ENCODE measurements around the gene RFNG. TPM values are rescaled to one million over a fixed set of nuclear protein-coding genes. Genes with fewer than 3 reads are reported as not detected.

Gene RFNG
- total and polyA plus RNA-seq, 2 donors from 2014 or later = 29.8 to 47.3 TPM

DNA sequence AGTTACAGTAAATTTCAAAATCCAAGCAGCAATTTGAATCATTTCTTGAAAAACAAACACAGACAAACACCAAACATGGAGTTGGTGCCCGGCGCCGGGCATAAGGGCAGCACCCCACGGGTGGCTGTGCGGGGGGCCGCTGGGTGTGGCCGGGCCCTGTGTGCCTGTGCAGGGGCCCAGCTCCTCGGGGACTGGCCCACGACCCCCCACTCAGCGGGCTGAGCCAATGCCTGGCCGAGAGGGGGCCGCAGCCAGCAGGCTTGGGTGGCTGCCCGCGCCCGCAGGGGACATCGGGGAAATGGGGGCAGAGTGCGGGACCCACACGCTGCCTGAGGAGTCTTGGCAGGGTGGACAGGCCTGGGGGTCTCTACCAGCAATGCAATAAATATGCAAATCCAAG lies 26.8 kb upstream of the RFNG start:
- DNase-seq = no peak

DNA sequence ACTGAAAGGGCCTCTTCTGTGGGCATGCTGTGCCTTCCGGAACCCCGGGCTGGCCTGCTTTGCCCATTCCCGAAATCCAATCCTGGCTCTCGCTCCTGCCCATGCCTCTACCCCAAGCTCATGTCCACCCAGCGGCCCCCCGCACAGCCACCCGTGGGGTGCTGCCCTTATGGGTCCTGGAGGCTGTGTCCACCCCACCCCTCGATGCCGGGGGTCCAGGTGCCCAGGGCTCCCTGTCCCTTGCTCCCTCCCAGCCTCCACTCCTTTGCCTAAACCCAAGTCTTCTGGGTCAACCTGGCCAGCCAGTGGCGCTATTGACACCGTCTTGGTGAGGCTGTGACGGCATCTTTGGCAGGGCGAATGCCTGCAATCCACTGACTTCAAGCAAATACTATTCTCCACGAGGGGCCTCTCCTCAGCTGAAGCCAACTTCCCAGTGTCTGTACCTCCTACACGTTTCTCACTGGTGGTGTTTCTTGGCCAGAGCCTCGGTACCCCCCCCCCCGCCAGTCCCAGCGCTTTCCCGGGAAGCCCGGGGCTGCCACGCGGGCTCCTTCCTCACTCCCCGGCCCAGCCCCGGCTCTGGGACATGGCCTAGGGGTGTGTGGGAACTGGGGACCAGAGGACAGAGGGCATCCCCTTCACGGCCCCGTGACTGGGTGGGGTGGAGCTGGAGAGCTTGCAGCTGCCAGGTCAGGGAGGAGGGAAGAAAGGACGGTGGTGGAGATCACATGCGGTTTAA lies 26.2 kb upstream of the RFNG start:
- DNase-seq (no peak), FAIRE-seq (no peak)
- TF ChIP-seq CTCF (IDR thresholded peaks at IDR 0.05; ENCODE audit: borderline replicate concordance, extremely low read depth, insufficient read depth) = no peak
- Histone ChIP-seq H3K4me3 (ENCODE audit: low read length in 3 of 3) (no peak overlapping the region), H3K36me3 (ENCODE audit: control insufficient read depth in 2 of 3, insufficient read depth in 3 of 3, low read length in 3 of 3) (peaks cover 0 to 2% (median 2%) of the 10 kb centered on the region in 3 donors), H3K9me3 (ENCODE audit: control insufficient read depth in 2 of 3, insufficient read depth in 1 of 3, low read length in 3 of 3) (no peaks in the 10 kb centered on the region), H3K27ac (ENCODE audit: low read depth in 2 of 2, low read length in 2 of 2) (no peak overlapping the region), H3K9ac (ENCODE audit: low read length in 3 of 3) (no peak overlapping the region), H3K4me1 (ENCODE audit: control insufficient read depth in 2 of 3, insufficient read depth in 2 of 3, low read depth in 1 of 3, low read length in 3 of 3) (no peaks in the 10 kb centered on the region), H3K27me3 (ENCODE audit: control insufficient read depth, insufficient read depth, low read length) (no peaks in the 10 kb centered on the region)
- intact Hi-C loops (cut with DNase I) = no loop called here

More for the DNA sequence above, 26.8 kb upstream of the RFNG start:
- no peaks in the 10 kb centered on the region for H3K4me1 ChIP-seq (ENCODE audit: control insufficient read depth in 2 of 3, insufficient read depth in 2 of 3, low read depth in 1 of 3, low read length in 3 of 3)
- intact Hi-C loops (cut with DNase I) = no loop called here
- no peak overlapping the region for H3K4me3 ChIP-seq (ENCODE audit: low read length in 3 of 3)
- H3K27me3 ChIP-seq (ENCODE audit: control insufficient read depth, insufficient read depth, low read length) = no peaks in the 10 kb centered on the region
- TF ChIP-seq CTCF (IDR thresholded peaks at IDR 0.05; ENCODE audit: borderline replicate concordance, extremely low read depth, insufficient read depth) = no peak
- H3K9me3 ChIP-seq (ENCODE audit: control insufficient read depth in 2 of 3, insufficient read depth in 1 of 3, low read length in 3 of 3) = no peaks in the 10 kb centered on the region
- no peak for FAIRE-seq
- H3K36me3 ChIP-seq (ENCODE audit: control insufficient read depth in 2 of 3, insufficient read depth in 3 of 3, low read length in 3 of 3) = peaks cover 0 to 8% (median 2%) of the 10 kb centered on the region in 3 donors
- no peak overlapping the region for H3K9ac ChIP-seq (ENCODE audit: low read length in 3 of 3)
- no peak overlapping the region for H3K27ac ChIP-seq (ENCODE audit: low read depth in 2 of 2, low read length in 2 of 2)

GRCh38 chr17:82076785-82077591 lies 25.4 kb upstream of the RFNG start:
- intact Hi-C loops (cut with DNase I) = no loop called here
- DNase-seq (peak in 2 of 5 donors; percentile 49 to 61), FAIRE-seq (no peak)
- H3K9ac ChIP-seq (ENCODE audit: low read length in 3 of 3) = no peak overlapping the region
- peaks cover 0 to 2% (median 0%) of the 10 kb centered on the region in 3 donors for H3K36me3 ChIP-seq (ENCODE audit: control insufficient read depth in 2 of 3, insufficient read depth in 3 of 3, low read length in 3 of 3)
- H3K4me3 ChIP-seq (ENCODE audit: low read length in 3 of 3) = no peak overlapping the region
- H3K27me3 ChIP-seq (ENCODE audit: control insufficient read depth, insufficient read depth, low read length) = no peaks in the 10 kb centered on the region
- no peak overlapping the region for H3K27ac ChIP-seq (ENCODE audit: low read depth in 2 of 2, low read length in 2 of 2)
- no peaks in the 10 kb centered on the region for H3K9me3 ChIP-seq (ENCODE audit: control insufficient read depth in 2 of 3, insufficient read depth in 1 of 3, low read length in 3 of 3)
- H3K4me1 ChIP-seq (ENCODE audit: control insufficient read depth in 2 of 3, insufficient read depth in 2 of 3, low read depth in 1 of 3, low read length in 3 of 3) = no peaks in the 10 kb centered on the region
- TF ChIP-seq CTCF (IDR thresholded peaks at IDR 0.05; ENCODE audit: borderline replicate concordance, extremely low read depth, insufficient read depth) = no peak
